K562 treated with DMSO at 1 percent for 12 hours (cell line): ENCODE data around the gene OLFM4. TPM values are rescaled to one million over a fixed set of nuclear protein-coding genes. Genes with fewer than 3 reads are reported as not detected.

Source experiments
- total RNA-seq: library from RNA; unstranded; fragments of 300-600 nt; gene quantifications from 2 replicates; pipeline ENCODE4 v1.2.3, GENCODE V29; 2022; ENCODE audit not compliant: insufficient read depth

The OLFM4 gene, protein sequence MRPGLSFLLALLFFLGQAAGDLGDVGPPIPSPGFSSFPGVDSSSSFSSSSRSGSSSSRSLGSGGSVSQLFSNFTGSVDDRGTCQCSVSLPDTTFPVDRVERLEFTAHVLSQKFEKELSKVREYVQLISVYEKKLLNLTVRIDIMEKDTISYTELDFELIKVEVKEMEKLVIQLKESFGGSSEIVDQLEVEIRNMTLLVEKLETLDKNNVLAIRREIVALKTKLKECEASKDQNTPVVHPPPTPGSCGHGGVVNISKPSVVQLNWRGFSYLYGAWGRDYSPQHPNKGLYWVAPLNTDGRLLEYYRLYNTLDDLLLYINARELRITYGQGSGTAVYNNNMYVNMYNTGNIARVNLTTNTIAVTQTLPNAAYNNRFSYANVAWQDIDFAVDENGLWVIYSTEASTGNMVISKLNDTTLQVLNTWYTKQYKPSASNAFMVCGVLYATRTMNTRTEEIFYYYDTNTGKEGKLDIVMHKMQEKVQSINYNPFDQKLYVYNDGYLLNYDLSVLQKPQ
- not detected in 2 replicates for total RNA-seq

GRCh38 chr13:53028637-53029203, at the start of gene OLFM4:
Gene OLFM4 (plus strand): TSS chr13:53028813. CDS start chr13:53028837, 24 bp downstream.

Other genes with a start within 250 kb of the OLFM4 start
- not detected in 2 replicates for gene PCDH8, start 180.2 kb upstream of the OLFM4 start, total RNA-seq